K562 (cell line): ENCODE measurements around the gene IFRD1. TPM values are rescaled to one million over a fixed set of nuclear protein-coding genes. Genes with fewer than 3 reads are reported as not detected.

Source experiments
- CBFA2T3 ChIP-seq: fragments of 450-650 bp; IDR thresholded peaks from 2 replicates; pipeline ENCODE4 v1.6.1; 2017
- CHD4 ChIP-seq: fragments of 200-600 bp; sonication (generic); IDR thresholded peaks from 3 replicates; pipeline ENCODE4 v1.6.1; 2012; ENCODE audit warnings: low read depth, mild to moderate bottlenecking, mixed read lengths, low read length, inconsistent platforms; ENCODE audit not compliant: insufficient read depth, insufficient replicate concordance, poor library complexity, severe bottlenecking
- CREM ChIP-seq: IDR thresholded peaks from 2 replicates; pipeline ENCODE4 v1.6.1; 2014; ENCODE audit warnings: antibody characterized with exemption, low read depth
- EGR1 ChIP-seq: fragments of 450-650 bp; conservative IDR thresholded peaks from 2 replicates; pipeline ENCODE4 v1.6.1; 2017; ENCODE audit warnings: mild to moderate bottlenecking
- EP300 ChIP-seq: IDR thresholded peaks from 2 replicates; pipeline ENCODE4 v1.6.1; 2012; ENCODE audit warnings: low read length, improper control_type of control experiment
- ETV5 ChIP-seq: sonication (generic); formaldehyde crosslinking; IDR thresholded peaks from 2 replicates; pipeline ENCODE4 v1.4.0; 2020; ENCODE audit warnings: low read depth, mild to moderate bottlenecking, missing genetic modification reagents
- EWSR1 ChIP-seq: fragments of 450-650 bp; IDR thresholded peaks from 2 replicates; pipeline ENCODE4 v1.6.1; 2018; ENCODE audit warnings: borderline replicate concordance, mild to moderate bottlenecking, low read depth, moderate library complexity; ENCODE audit not compliant: partially characterized antibody
- IRF2 ChIP-seq: sonication (generic); formaldehyde crosslinking; IDR thresholded peaks from 2 replicates; pipeline ENCODE4 v1.8.1; 2022; ENCODE audit warnings: mild to moderate bottlenecking, missing genetic modification reagents
- LARP7 ChIP-seq: fragments of 450-650 bp; IDR thresholded peaks from 2 replicates; pipeline ENCODE4 v1.6.1; 2016
- NCOA1 ChIP-seq: fragments of 450-650 bp; IDR thresholded peaks from 2 replicates; pipeline ENCODE4 v1.6.1; 2016; ENCODE audit warnings: low read depth
- NFATC3 ChIP-seq: fragments of 450-650 bp; IDR thresholded peaks from 2 replicates; pipeline ENCODE4 v1.6.1; 2017; ENCODE audit warnings: mild to moderate bottlenecking
- POLR2A ChIP-seq: fragments of 450-650 bp; conservative IDR thresholded peaks from 2 replicates; pipeline ENCODE4 v1.6.1; 2016
- POLR2AphosphoS5 ChIP-seq: IDR thresholded peaks from 2 replicates; pipeline ENCODE4 v1.6.1; 2011; ENCODE audit warnings: mild to moderate bottlenecking, low read depth, low read length, moderate library complexity; ENCODE audit not compliant: control insufficient read depth, insufficient read depth
- PRMT5 ChIP-seq: sonication (generic); formaldehyde crosslinking; IDR thresholded peaks from 2 replicates; pipeline ENCODE4 v1.5.0; 2020; ENCODE audit warnings: missing genetic modification reagents
- RBM25 ChIP-seq: fragments of 200-400 bp; formaldehyde crosslinking; IDR thresholded peaks from 2 replicates; pipeline ENCODE4 v1.6.1; 2018; ENCODE audit warnings: low read length, low read depth, moderate library complexity; ENCODE audit not compliant: severe bottlenecking
- TCFL5 ChIP-seq: fragments of 250-450 bp; sonication (Bioruptor Pico); conservative IDR thresholded peaks from 2 replicates; pipeline ENCODE4 v1.6.1; 2021; ENCODE audit warnings: mild to moderate bottlenecking, moderate library complexity, matching md5 sums
- TFAM ChIP-seq: fragments of 250-450 bp; sonication (Bioruptor Pico); conservative IDR thresholded peaks from 2 replicates; pipeline ENCODE4 v1.5.0; 2021; ENCODE audit warnings: mild to moderate bottlenecking, moderate library complexity
- TOE1 ChIP-seq, 2 experiments: fragments of 450-650 bp in 1 of 2; sonication (generic) in 1 of 2; formaldehyde crosslinking in 1 of 2; IDR thresholded peaks; 2 replicates each; pipeline versions ENCODE4 v1.7.1 to v1.8.0; 2016 to 2022; ENCODE audit warnings: borderline replicate concordance in 2 of 2, mild to moderate bottlenecking in 2 of 2, antibody characterized with exemption in 1 of 2, inconsistent platforms in 1 of 2, low read depth in 1 of 2, missing genetic modification reagents in 1 of 2, moderate library complexity in 1 of 2
- ZNF124 ChIP-seq: sonication (generic); formaldehyde crosslinking; IDR thresholded peaks from 2 replicates; pipeline ENCODE4 v1.8.1; 2022; ENCODE audit warnings: missing genetic modification reagents
- ZNF583 ChIP-seq: fragments of 250-450 bp; sonication (Bioruptor Pico); IDR thresholded peaks from 2 replicates; pipeline ENCODE4 v1.4.0; 2020
- polyA plus RNA-seq, 8 experiments: library from polyadenylated mRNA; depleted of rRNA in 4 of 8; stranded (reverse) in 5 of 8; unstranded in 3 of 8; fragments of >200 nt; fragmentation: Nextera tagmentation in 2 of 8; fragmentation: Illumina TruSeq in 1 of 8; extraction: Ambion mirVana in 2 of 8; extraction: Trizol in 1 of 8; gene quantifications; 2 replicates each; pipeline versions ENCODE4 v1.2.1 to v1.2.3, GENCODE V29; 2011 to 2014; ENCODE audit warnings: inconsistent platforms in 1 of 8, missing spikeins in 1 of 8
- total RNA-seq, 7 experiments: library from RNA; depleted of rRNA in 6 of 7; stranded (reverse); fragments of >200 nt in 6 of 7; fragmentation: Illumina TruSeq in 2 of 7; extraction: Trizol in 2 of 7; gene quantifications; 2 replicates each; pipeline versions ENCODE4 v1.2.1 to v1.2.3, GENCODE V29; 2011 to 2021; ENCODE audit warnings: low replicate concordance in 1 of 7
- TF ChIP-seq, protein P1 (sequence below): fragments of 450-650 bp; conservative IDR thresholded peaks from 2 replicates; pipeline ENCODE4 v1.6.1; 2016; ENCODE audit warnings: missing genetic modification characterization, low read depth, mild to moderate bottlenecking, control low read depth, missing compliant biosample characterization
- TF ChIP-seq, protein P2 (sequence below): fragments of 250-450 bp; sonication (Bioruptor Pico); IDR thresholded peaks from 2 replicates; pipeline ENCODE4 v1.4.0; 2020; ENCODE audit warnings: mild to moderate bottlenecking, moderate library complexity, borderline replicate concordance
- TF ChIP-seq, protein P3 (sequence below): sonication (generic); formaldehyde crosslinking; IDR thresholded peaks from 2 replicates; pipeline ENCODE4 v1.8.0; 2022; ENCODE audit warnings: mild to moderate bottlenecking, missing genetic modification reagents
- TF ChIP-seq, protein P4 (sequence below): fragments of 250-450 bp; sonication (Bioruptor Pico); IDR thresholded peaks from 2 replicates; pipeline ENCODE4 v1.9.0; 2021; ENCODE audit warnings: mild to moderate bottlenecking

Gene IFRD1
- total and polyA plus RNA-seq, 9 of the 15 experiments (the other 6 are each of a cell fraction or from before 2014, with no cell fraction given), result 27.6 to 81.8 (median 68.1) TPM

DNA sequence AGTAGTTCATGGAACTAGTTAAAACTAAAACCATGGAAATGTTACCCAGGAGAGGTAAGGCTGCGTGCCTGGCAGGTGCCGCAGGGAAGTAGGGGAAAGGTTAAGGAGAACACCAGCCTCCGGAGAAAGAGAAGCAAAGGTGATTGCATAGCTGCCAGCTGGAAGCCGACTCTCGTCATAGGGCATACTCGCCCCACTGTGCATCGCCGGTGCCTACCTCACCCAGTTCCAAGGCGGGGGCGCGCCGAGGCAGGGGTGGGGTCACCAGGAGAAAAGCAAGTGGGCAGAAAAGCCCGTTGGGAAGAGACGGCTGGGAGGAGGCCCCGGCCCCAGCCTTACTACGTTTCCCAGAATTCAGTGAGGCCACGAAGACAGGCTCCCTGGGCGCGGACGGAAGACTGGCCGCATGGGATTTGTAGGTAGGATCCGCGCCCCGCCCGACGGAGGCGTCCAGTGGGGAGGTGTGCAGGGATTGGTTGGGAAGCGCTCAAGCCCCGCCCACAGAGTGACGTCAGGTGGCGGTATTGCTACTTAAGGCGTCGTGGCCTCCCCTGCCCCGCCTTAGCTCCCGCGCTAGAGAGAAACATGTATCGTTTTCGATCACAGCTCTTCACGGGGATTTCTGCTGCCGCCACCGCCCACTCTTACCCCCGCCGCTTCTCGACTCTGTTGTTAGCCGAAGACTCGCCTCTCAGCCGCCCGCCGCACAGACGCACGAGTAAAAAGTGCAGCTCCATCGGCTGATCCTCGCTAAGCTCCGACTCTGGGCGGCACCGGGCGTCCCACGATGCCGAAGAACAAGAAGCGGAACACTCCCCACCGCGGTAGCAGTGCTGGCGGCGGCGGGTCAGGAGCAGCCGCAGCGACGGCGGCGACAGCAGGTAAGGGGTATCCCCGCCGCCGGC, at the start of gene IFRD1 (continued):
- TF ChIP-seq, protein P1, sequence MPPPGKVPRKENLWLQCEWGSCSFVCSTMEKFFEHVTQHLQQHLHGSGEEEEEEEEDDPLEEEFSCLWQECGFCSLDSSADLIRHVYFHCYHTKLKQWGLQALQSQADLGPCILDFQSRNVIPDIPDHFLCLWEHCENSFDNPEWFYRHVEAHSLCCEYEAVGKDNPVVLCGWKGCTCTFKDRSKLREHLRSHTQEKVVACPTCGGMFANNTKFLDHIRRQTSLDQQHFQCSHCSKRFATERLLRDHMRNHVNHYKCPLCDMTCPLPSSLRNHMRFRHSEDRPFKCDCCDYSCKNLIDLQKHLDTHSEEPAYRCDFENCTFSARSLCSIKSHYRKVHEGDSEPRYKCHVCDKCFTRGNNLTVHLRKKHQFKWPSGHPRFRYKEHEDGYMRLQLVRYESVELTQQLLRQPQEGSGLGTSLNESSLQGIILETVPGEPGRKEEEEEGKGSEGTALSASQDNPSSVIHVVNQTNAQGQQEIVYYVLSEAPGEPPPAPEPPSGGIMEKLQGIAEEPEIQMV, result no peak
- TF ChIP-seq ZNF124 (CRISPR knock-in tag) (no peak), EWSR1 (no peak), POLR2AphosphoS5 (peak; percentile 100), CHD4 (no peak), LARP7 (no peak), IRF2 (CRISPR knock-in tag) (no peak), PRMT5 (CRISPR knock-in tag) (0 out of 2 replicates have a peak, but pooled peaks have one; percentile 73), NFATC3 (no peak), TCFL5 (CRISPR knock-in tag) (no peak), POLR2A (peak; percentile 100), ETV5 (CRISPR knock-in tag) (no peak; the same call in 1 of the 2 replicates), CREM (peak; percentile 97), EGR1 (peak; percentile 59), ZNF583 (CRISPR knock-in tag) (peak; percentile 48; the same call in 1 of the 2 replicates), NCOA1 (0 out of 2 replicates have a peak, but pooled peaks have one; percentile 38), TOE1 (IDR thresholded peaks at IDR 0.05; ENCODE audit: borderline replicate concordance) (peak; percentile 44), TOE1 (CRISPR knock-in tag; IDR thresholded peaks at IDR 0.05; ENCODE audit: borderline replicate concordance, low read depth) (no peak), TFAM (CRISPR knock-in tag) (no peak), CBFA2T3 (no peak), EP300 (no peak; the same call in none of the 2 replicates), RBM25 (no peak)
- TF ChIP-seq, protein P2, sequence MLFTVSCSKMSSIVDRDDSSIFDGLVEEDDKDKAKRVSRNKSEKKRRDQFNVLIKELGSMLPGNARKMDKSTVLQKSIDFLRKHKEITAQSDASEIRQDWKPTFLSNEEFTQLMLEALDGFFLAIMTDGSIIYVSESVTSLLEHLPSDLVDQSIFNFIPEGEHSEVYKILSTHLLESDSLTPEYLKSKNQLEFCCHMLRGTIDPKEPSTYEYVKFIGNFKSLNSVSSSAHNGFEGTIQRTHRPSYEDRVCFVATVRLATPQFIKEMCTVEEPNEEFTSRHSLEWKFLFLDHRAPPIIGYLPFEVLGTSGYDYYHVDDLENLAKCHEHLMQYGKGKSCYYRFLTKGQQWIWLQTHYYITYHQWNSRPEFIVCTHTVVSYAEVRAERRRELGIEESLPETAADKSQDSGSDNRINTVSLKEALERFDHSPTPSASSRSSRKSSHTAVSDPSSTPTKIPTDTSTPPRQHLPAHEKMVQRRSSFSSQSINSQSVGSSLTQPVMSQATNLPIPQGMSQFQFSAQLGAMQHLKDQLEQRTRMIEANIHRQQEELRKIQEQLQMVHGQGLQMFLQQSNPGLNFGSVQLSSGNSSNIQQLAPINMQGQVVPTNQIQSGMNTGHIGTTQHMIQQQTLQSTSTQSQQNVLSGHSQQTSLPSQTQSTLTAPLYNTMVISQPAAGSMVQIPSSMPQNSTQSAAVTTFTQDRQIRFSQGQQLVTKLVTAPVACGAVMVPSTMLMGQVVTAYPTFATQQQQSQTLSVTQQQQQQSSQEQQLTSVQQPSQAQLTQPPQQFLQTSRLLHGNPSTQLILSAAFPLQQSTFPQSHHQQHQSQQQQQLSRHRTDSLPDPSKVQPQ (CRISPR knock-in tag), result peak; percentile 61; the same call in 1 of the 2 replicates
- TF ChIP-seq, protein P3, sequence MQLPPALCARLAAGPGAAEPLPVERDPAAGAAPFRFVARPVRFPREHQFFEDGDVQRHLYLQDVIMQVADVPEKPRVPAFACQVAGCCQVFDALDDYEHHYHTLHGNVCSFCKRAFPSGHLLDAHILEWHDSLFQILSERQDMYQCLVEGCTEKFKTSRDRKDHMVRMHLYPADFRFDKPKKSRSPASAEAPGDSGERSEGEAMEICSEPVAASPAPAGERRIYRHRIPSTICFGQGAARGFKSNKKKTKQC (CRISPR knock-in tag), result peak; percentile 60
- TF ChIP-seq, protein P4, sequence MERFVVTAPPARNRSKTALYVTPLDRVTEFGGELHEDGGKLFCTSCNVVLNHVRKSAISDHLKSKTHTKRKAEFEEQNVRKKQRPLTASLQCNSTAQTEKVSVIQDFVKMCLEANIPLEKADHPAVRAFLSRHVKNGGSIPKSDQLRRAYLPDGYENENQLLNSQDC (CRISPR knock-in tag), result peak; percentile 88
